ENCODE measurements around the gene SLC8A3. TPM values are rescaled to one million over a fixed set of nuclear protein-coding genes. Genes with fewer than 3 reads are reported as not detected.

The SLC8A3 gene
- total and polyA plus RNA-seq, 2 donors from 2014 or later: 0.98 TPM; not detected in 1

DNA sequence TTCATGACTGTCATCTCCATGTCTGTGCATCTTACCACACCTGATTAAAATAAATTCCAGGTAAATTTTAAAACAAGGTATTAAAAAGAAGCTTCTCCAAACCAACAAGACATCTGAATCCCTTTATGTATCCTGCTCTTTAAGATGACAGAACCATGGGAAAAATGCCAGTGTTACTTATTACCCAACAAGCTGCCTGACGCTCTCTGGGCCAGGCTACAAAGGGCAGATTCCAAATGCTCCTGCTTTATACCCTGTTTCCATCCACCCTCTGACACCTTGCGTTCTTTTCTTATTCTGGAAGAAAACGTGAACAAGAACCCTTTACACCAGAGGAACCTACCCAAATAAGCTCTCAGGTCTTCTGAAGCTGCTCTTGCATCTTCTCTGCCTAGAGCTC, 70.7 kb downstream of the SLC8A3 start:
- Histone ChIP-seq H3K4me3 (ENCODE audit: low read length in 3 of 3) (peak overlapping the region in 1 of 3 donors; percentile 10), H3K9ac (ENCODE audit: low read length in 3 of 3) (no peak overlapping the region), H3K27ac (ENCODE audit: low read depth in 2 of 2, low read length in 2 of 2) (no peak overlapping the region), H3K27me3 (ENCODE audit: control insufficient read depth, insufficient read depth, low read length) (no peaks in the 10 kb centered on the region), H3K36me3 (ENCODE audit: control insufficient read depth in 2 of 3, insufficient read depth in 3 of 3, low read length in 3 of 3) (no peaks in the 10 kb centered on the region), H3K4me1 (ENCODE audit: control insufficient read depth in 2 of 3, insufficient read depth in 2 of 3, low read depth in 1 of 3, low read length in 3 of 3) (peaks cover 0 to 3% (median 0%) of the 10 kb centered on the region in 3 donors), H3K9me3 (ENCODE audit: control insufficient read depth in 2 of 3, insufficient read depth in 1 of 3, low read length in 3 of 3) (no peaks in the 10 kb centered on the region)
- DNase-seq (no peak), FAIRE-seq (no peak)
- intact Hi-C loops (cut with DNase I): no loop called here
- TF ChIP-seq, protein P1, sequence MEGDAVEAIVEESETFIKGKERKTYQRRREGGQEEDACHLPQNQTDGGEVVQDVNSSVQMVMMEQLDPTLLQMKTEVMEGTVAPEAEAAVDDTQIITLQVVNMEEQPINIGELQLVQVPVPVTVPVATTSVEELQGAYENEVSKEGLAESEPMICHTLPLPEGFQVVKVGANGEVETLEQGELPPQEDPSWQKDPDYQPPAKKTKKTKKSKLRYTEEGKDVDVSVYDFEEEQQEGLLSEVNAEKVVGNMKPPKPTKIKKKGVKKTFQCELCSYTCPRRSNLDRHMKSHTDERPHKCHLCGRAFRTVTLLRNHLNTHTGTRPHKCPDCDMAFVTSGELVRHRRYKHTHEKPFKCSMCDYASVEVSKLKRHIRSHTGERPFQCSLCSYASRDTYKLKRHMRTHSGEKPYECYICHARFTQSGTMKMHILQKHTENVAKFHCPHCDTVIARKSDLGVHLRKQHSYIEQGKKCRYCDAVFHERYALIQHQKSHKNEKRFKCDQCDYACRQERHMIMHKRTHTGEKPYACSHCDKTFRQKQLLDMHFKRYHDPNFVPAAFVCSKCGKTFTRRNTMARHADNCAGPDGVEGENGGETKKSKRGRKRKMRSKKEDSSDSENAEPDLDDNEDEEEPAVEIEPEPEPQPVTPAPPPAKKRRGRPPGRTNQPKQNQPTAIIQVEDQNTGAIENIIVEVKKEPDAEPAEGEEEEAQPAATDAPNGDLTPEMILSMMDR (IDR thresholded peaks at IDR 0.05; ENCODE audit: borderline replicate concordance, extremely low read depth, insufficient read depth): no peak

DNA sequence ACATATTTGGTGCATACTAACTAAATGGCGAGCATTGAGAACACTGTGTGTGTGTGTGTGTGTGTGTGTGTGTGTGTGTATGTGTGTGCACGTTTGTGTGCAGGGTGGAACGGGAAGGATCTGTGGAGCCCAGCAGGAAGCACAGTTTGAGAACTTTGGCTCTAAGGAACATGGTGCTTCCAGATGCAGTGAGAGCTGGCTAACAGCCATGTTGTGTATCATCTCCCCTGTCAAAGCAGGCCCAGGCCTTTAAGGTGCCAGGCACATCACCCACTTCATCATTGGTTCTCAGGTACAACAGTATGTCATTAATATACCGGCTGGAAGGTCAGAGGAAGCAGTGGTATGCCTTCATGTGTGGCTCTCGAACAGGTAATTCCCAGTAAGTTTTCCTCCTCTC, 72.5 kb downstream of the SLC8A3 start:
- FAIRE-seq (no peak), DNase-seq (no peak)

DNA sequence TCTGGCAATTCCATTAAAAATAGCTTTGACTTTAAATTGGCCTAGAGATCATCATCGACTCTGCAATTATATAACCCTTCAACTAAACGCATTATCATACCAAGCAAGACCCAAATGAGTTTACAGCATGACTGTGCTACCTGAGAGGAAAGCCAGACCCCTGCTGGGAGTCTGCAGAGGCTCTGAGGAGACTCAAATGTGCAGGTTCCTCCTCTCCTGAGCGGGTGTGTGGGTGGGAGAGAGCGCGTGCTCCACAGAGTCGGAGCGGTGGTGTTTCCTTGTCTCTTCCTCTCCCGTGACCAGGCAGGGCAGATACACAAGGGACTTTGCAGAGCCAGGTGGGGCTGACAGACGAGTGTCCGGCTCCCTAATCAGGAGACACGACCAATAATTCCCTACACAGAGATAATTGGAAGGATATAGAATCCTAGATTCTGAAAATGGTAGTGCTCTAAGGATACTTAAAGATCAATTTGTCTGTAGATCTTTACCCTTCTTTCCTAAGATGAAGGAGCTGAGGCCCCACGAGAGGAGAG, 74.1 kb downstream of the SLC8A3 start:
- H3K4me3 ChIP-seq (ENCODE audit: low read length in 3 of 3): no peak overlapping the region
- H3K36me3 ChIP-seq (ENCODE audit: control insufficient read depth in 2 of 3, insufficient read depth in 3 of 3, low read length in 3 of 3): no peaks in the 10 kb centered on the region
- peaks cover 0 to 3% (median 0%) of the 10 kb centered on the region in 3 donors for H3K4me1 ChIP-seq (ENCODE audit: control insufficient read depth in 2 of 3, insufficient read depth in 2 of 3, low read depth in 1 of 3, low read length in 3 of 3)
- H3K27ac ChIP-seq (ENCODE audit: low read depth in 2 of 2, low read length in 2 of 2): no peak overlapping the region
- DNase-seq (no peak), FAIRE-seq (no peak)
- H3K9me3 ChIP-seq (ENCODE audit: control insufficient read depth in 2 of 3, insufficient read depth in 1 of 3, low read length in 3 of 3): no peaks in the 10 kb centered on the region
- no peak overlapping the region for H3K9ac ChIP-seq (ENCODE audit: low read length in 3 of 3)
- intact Hi-C loops (cut with DNase I): no loop called here
- TF ChIP-seq, protein P1 (IDR thresholded peaks at IDR 0.05; ENCODE audit: borderline replicate concordance, extremely low read depth, insufficient read depth): no peak
- H3K27me3 ChIP-seq (ENCODE audit: control insufficient read depth, insufficient read depth, low read length): no peaks in the 10 kb centered on the region

More for the DNA sequence above, 72.5 kb downstream of the SLC8A3 start:
- no peak overlapping the region for H3K27ac ChIP-seq (ENCODE audit: low read depth in 2 of 2, low read length in 2 of 2)
- no peak overlapping the region for H3K9ac ChIP-seq (ENCODE audit: low read length in 3 of 3)
- TF ChIP-seq, protein P1 (IDR thresholded peaks at IDR 0.05; ENCODE audit: borderline replicate concordance, extremely low read depth, insufficient read depth): no peak
- intact Hi-C loops (cut with DNase I): no loop called here
- no peak overlapping the region for H3K4me3 ChIP-seq (ENCODE audit: low read length in 3 of 3)
- no peaks in the 10 kb centered on the region for H3K36me3 ChIP-seq (ENCODE audit: control insufficient read depth in 2 of 3, insufficient read depth in 3 of 3, low read length in 3 of 3)
- H3K4me1 ChIP-seq (ENCODE audit: control insufficient read depth in 2 of 3, insufficient read depth in 2 of 3, low read depth in 1 of 3, low read length in 3 of 3): peaks cover 0 to 3% (median 0%) of the 10 kb centered on the region in 3 donors
- no peaks in the 10 kb centered on the region for H3K27me3 ChIP-seq (ENCODE audit: control insufficient read depth, insufficient read depth, low read length)
- H3K9me3 ChIP-seq (ENCODE audit: control insufficient read depth in 2 of 3, insufficient read depth in 1 of 3, low read length in 3 of 3): no peaks in the 10 kb centered on the region

DNA sequence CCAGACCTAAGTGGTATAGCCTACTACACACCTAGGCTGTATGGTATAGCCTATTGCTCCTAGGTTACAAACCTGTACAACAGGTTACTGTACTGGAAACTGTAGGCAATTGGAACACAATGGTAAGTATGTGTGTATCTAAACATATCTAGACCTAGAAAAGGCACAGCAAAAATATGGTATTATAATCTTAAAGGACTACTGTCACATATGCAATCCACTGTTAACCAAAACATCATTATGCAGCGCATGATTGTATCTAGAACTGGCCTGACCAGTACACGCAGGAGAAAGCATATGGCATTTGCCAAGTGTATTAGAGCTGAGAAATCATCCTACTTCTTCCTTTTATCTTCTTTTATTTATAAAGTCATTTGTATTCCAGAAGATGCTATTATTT, 75.5 kb downstream of the SLC8A3 start:
- TF ChIP-seq, protein P1 (IDR thresholded peaks at IDR 0.05; ENCODE audit: borderline replicate concordance, extremely low read depth, insufficient read depth): no peak
- no peak for FAIRE-seq
- H3K9me3 ChIP-seq (ENCODE audit: control insufficient read depth in 2 of 3, insufficient read depth in 1 of 3, low read length in 3 of 3): no peaks in the 10 kb centered on the region
- no peaks in the 10 kb centered on the region for H3K27me3 ChIP-seq (ENCODE audit: control insufficient read depth, insufficient read depth, low read length)
- no peak overlapping the region for H3K9ac ChIP-seq (ENCODE audit: low read length in 3 of 3)
- intact Hi-C loops (cut with DNase I): no loop called here
- no peaks in the 10 kb centered on the region for H3K36me3 ChIP-seq (ENCODE audit: control insufficient read depth in 2 of 3, insufficient read depth in 3 of 3, low read length in 3 of 3)
- H3K4me3 ChIP-seq (ENCODE audit: low read length in 3 of 3): no peak overlapping the region
- H3K4me1 ChIP-seq (ENCODE audit: control insufficient read depth in 2 of 3, insufficient read depth in 2 of 3, low read depth in 1 of 3, low read length in 3 of 3): peaks cover 0 to 3% (median 0%) of the 10 kb centered on the region in 3 donors
- DNase-seq: no peak
- no peak overlapping the region for H3K27ac ChIP-seq (ENCODE audit: low read depth in 2 of 2, low read length in 2 of 2)

Data from kidney (tissue), 14 donors.